Heart left ventricle (tissue), 16 donors: ENCODE results near the gene BTRC. TPM values are rescaled to one million over a fixed set of nuclear protein-coding genes. Genes with fewer than 3 reads are reported as not detected.

ENCODE experiments used
- ATAC-seq, 4 donors: fragments of 200-7000 bp; cut with Tn5 transposase; one replicate each; pipeline ENCODE4 v1.9.1; 2020 to 2022; ENCODE audit warnings: moderate library complexity in 4 of 4, mild to moderate bottlenecking in 3 of 4, moderate number of reproducible peaks in 1 of 4
- DNase-seq, 5 donors: peaks; one replicate each; pipeline ENCODE4 v3.0.0-alpha.2; 2020
- H3K27ac ChIP-seq, 12 donors: fragments of 200-600 bp; sonication (generic) in 4 of 12; one replicate each; pipeline versions ENCODE4 v1.5.0 to v1.8.0; 2016 to 2022; ENCODE audit warnings: mild to moderate bottlenecking in 2 of 12
- H3K27me3 ChIP-seq, 9 donors: fragments of 200-600 bp; sonication (generic) in 2 of 9; one replicate each; pipeline versions ENCODE4 v1.5.1 to v1.8.0; 2016 to 2022; ENCODE audit warnings: mild to moderate bottlenecking in 3 of 9
- H3K36me3 ChIP-seq, 9 donors: fragments of 200-600 bp; sonication (generic) in 2 of 9; one replicate each; pipeline versions ENCODE4 v1.5.0 to v1.8.0; 2018 to 2022; ENCODE audit warnings: mild to moderate bottlenecking in 2 of 9
- H3K4me1 ChIP-seq, 12 donors: fragments of 200-600 bp; sonication (generic) in 4 of 12; one replicate each; pipeline versions ENCODE4 v1.5.0 to v1.8.0; 2016 to 2022; ENCODE audit warnings: mild to moderate bottlenecking in 3 of 12
- H3K4me3 ChIP-seq, 12 donors: fragments of 200-600 bp; sonication (generic) in 4 of 12; one replicate each; pipeline versions ENCODE4 v1.5.0 to v1.8.0; 2017 to 2022; ENCODE audit warnings: mild to moderate bottlenecking in 9 of 12, moderate library complexity in 4 of 12
- H3K9me3 ChIP-seq, 12 donors: fragments of 200-600 bp; sonication (generic) in 4 of 12; one replicate each; pipeline versions ENCODE4 v1.5.0 to v1.8.0; 2016 to 2022; ENCODE audit warnings: mild to moderate bottlenecking in 1 of 12
- CTCF ChIP-seq, 12 donors: fragments of 200-600 bp; sonication (generic) in 4 of 12; IDR thresholded peaks; one replicate each; pipeline versions ENCODE4 v1.5.0 to v1.8.0; 2018 to 2022; ENCODE audit warnings: antibody characterized with exemption in 12 of 12, mild to moderate bottlenecking in 5 of 12
- POLR2A ChIP-seq, 2 donors: fragments of 450-650 bp; IDR thresholded peaks; one replicate each; pipeline ENCODE4 v1.6.1; 2017; ENCODE audit warnings: antibody characterized with exemption in 2 of 2, mild to moderate bottlenecking in 2 of 2, moderate library complexity in 2 of 2
- WGBS, 4 donors: extraction: QIAGEN DNeasy Blood & Tissue Kit in 2 of 4; methylation state at CpG; one replicate each; pipeline versions ENCODE4 v1.1.5 to v1.1.7; 2013 to 2018; 5-methylcytosine and 5-hydroxymethylcytosine counted together
- intact Hi-C, 10 donors: fragments of 100-400 bp; cut with DNase I; formaldehyde crosslinking; loops; one replicate each; pipeline versions ENCODE4 v1.11.1 to v1.14.2; 2022
- polyA plus RNA-seq, 2 donors: library from polyadenylated mRNA; stranded (reverse); fragments of 200-250 nt; gene quantifications; one replicate each; pipeline ENCODE4 v1.2.3, GENCODE V29; 2013
- total RNA-seq, 9 donors: library from RNA; depleted of rRNA in 2 of 9; stranded (reverse); fragments of >200 nt in 2 of 9; fragmentation: NEBNext Ultra II Directional in 3 of 9; extraction: Animal tissue kit (Norgen Biotek cat#: 25700) in 3 of 9; gene quantifications; one replicate each; pipeline versions ENCODE4 v1.1.0 to v1.2.4, GENCODE V29; 2016 to 2023
- donor health status: ischemic (EF 13 %, LVEDD 7.1; RV severe dilation, severe dysfunction).
- donor health status: healthy with polysubstance abuse.
- donor health status: DM: no; HTN: yes; CAD: no.
- donor health status: DM: no; HTN: no; CAD: no.
- donor health status: ischemic (EF 25% LVEDD 6.9; RV normal size, moderate dysfunction).
- donor health status: ischemic (EF 25% LVEDD 5.7; RV mildly dilated, moderate dysfunction).
- donor health status: healthy.
- donor health status: DM: yes; HTN: yes; CAD: no.
- donor health status: ischemic (EF 35%, LVEDD 5.7; RV mildly dilated, moderate dysfunction).
- donor health status: nonischemic (EF 11% LVEDD 7.7; RV severe dilation, severe dysfunction).
- donor health status: DM: yes; HTN: yes; CAD: no.
- donor health status: PGD.
- donor health status: ischemic (EF 29% LVEDD 5.4; RV normal size, mild dysfunction).
- donor health status: nonischemic (EF 23%, LVEDD 6.1; RV moderate dilation, normal function).

The BTRC gene
- total and polyA plus RNA-seq, 11 donors: 10.7 to 53.5 (median 32.1) TPM

GRCh38 chr10:101575580-101576210 is 221.7 kb downstream of the BTRC start:
- DNase-seq: no peak
- no peak overlapping the region for H3K27ac ChIP-seq

GRCh38 chr10:101576211-101576863 is 222.4 kb downstream of the BTRC start:
- Histone ChIP-seq H3K27me3 (no peaks in the 10 kb centered on the region), H3K4me3 (no peak overlapping the region), H3K9me3 (peaks cover 0 to 14% (median 10%) of the 10 kb centered on the region in 12 donors), H3K27ac (no peak overlapping the region), H3K4me1 (no peaks in the 10 kb centered on the region), H3K36me3 (peaks cover 0 to 39% (median 27%) of the 10 kb centered on the region in 9 donors)
- TF ChIP-seq POLR2A (IDR thresholded peaks at IDR 0.05) (no peak), CTCF (IDR thresholded peaks at IDR 0.05) (no peak)
- ATAC-seq (no peak), DNase-seq (no peak)
- 92 to 100% (median 95%) methylated on average over 7 of the region's 7 CpGs for WGBS, 4 donors
- intact Hi-C loops: loop anchor here in 3 of 10 donors (10.0 kb wide), 2 partner anchors 282 to 302 kb away; no protein-coding TSS in a partner anchor

More at GRCh38 chr10:101575580-101576210, 221.7 kb downstream of the BTRC start:
- no peak for ATAC-seq
- Histone ChIP-seq H3K4me3 (no peak overlapping the region), H3K27me3 (no peaks in the 10 kb centered on the region), H3K36me3 (peaks cover 0 to 33% (median 22%) of the 10 kb centered on the region in 9 donors), H3K9me3 (peaks cover 0 to 14% (median 10%) of the 10 kb centered on the region in 12 donors), H3K4me1 (peaks cover 0 to 5% (median 2%) of the 10 kb centered on the region in 12 donors)
- 90 to 92% (median 91%) methylated on average over 7 of the region's 7 CpGs for WGBS, 4 donors
- TF ChIP-seq CTCF (IDR thresholded peaks at IDR 0.05) (no peak), POLR2A (IDR thresholded peaks at IDR 0.05) (no peak)
- intact Hi-C loops: loop anchor here in 3 of 10 donors (10.0 kb wide), 2 partner anchors 281 to 301 kb away; no protein-coding TSS in a partner anchor

- Histone ChIP-seq H3K27me3 (no peaks in the 10 kb centered on the region), H3K4me3 (no peak overlapping the region), H3K9me3 (peaks cover 0 to 12% (median 9%) of the 10 kb centered on the region in 12 donors), H3K27ac (no peak overlapping the region), H3K36me3 (peaks cover 0 to 49% (median 37%) of the 10 kb centered on the region in 9 donors), H3K4me1 (no peaks in the 10 kb centered on the region)
- ATAC-seq (no peak), DNase-seq (no peak)
- TF ChIP-seq CTCF (IDR thresholded peaks at IDR 0.05) (no peak), POLR2A (IDR thresholded peaks at IDR 0.05) (no peak)
- intact Hi-C loops: loop anchor here in 3 of 10 donors (10.0 kb wide), 2 partner anchors 282 to 302 kb away; no protein-coding TSS in a partner anchor
- 81 to 93% (median 89%) methylated on average over 7 of the region's 7 CpGs for WGBS, 4 donors
Observed at GRCh38 chr10:101577121-101577871, 223.3 kb downstream of the BTRC start.
